ENCODE data around the gene APBA2. TPM values are rescaled to one million over a fixed set of nuclear protein-coding genes. Genes with fewer than 3 reads are reported as not detected.

The APBA2 gene
- total and polyA plus RNA-seq, 10 of the 15 experiments (the other 5 are each of a cell fraction or from before 2014, with no cell fraction given), result 0.06 to 0.26 (median 0.07) TPM; not detected in 7

DNA sequence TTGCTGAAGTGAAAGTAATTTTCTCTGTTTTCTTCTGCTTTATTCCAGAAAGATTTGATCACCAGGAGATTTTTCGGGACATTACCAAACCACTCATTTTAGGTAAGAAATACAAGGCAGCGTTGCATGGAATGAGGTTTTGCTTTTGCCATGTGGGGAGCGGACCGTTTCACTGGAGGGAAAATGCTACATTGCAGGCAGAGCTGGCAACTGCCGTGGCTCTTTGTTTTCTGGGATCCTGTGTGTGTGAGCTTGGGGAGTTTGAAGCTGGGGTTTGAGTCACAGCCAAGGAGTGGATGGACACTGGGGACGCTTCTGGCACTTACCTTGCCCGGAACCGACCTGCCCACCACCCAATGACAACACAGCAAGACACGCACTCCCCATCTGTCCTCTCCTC is 109.9 kb downstream of the APBA2 start:
- CTCF ChIA-PET, result no interaction called here
- POLR2A ChIA-PET, result no interaction called here

More for the DNA sequence above, 109.9 kb downstream of the APBA2 start:
- no peak for ATAC-seq
- intact Hi-C loops (cut with micrococcal nuclease; ENCODE audit: unreplicated experiment) (no loop called here), in situ Hi-C loops (cut with MboI) (no loop called here)
- Histone ChIP-seq H3K9me3 (replicated peaks; ENCODE audit: control insufficient read depth, insufficient read depth, low read length) (no peaks in the 10 kb centered on the region), H4K20me1 (ENCODE audit: control insufficient read depth, insufficient read depth) (no peaks in the 10 kb centered on the region), H3K9ac (ENCODE audit: control insufficient read depth, insufficient read depth, low read length) (no peak overlapping the region), H3K4me2 (ENCODE audit: control insufficient read depth, insufficient read depth) (no peak overlapping the region), H3K79me2 (ENCODE audit: control insufficient read depth, insufficient read depth, low read length) (no peaks in the 10 kb centered on the region), H3K36me3 (ENCODE audit: control insufficient read depth in 2 of 2, insufficient read depth in 2 of 2, low read length in 1 of 2) (no peaks in the 10 kb centered on the region), H3K27me3 (replicated peaks in 1 of 2; ENCODE audit: control insufficient read depth in 2 of 2, insufficient read depth in 2 of 2, low read length in 1 of 2) (no peaks in the 10 kb centered on the region; a peak in 2 of 4 replicates), H2AFZ (ENCODE audit: control insufficient read depth, low read depth, low read length) (no peak overlapping the region), H3K4me1 (ENCODE audit: control insufficient read depth, insufficient read depth, low read length) (no peaks in the 10 kb centered on the region), H3K4me3 (no peak overlapping the region), H3K27ac (ENCODE audit: control insufficient read depth, insufficient read depth) (no peak overlapping the region)
- ChIA-PET SMC1A (ENCODE audit: uncharacterized antibody, unreplicated experiment) (no interaction called here), RAD21 (ENCODE audit: unreplicated experiment) (no interaction called here)
- no peak for DNase-seq (ENCODE audit: low read depth, low spot score)
- no TSS peak for BruUV-seq (replicated peaks)
- FAIRE-seq, result no peak
- 31% methylated on average over 9 of the region's 9 CpGs for WGBS (ENCODE audit: insufficient coverage, insufficient replicate concordance, low lambda C conversion rate, missing lambda C conversion rate)
- TF ChIP-seq TCF7 (IDR thresholded peaks at IDR 0.05; ENCODE audit: borderline replicate concordance), result no peak
- TF ChIP-seq MEF2A (IDR thresholded peaks at IDR 0.05; ENCODE audit: insufficient read depth, low read depth, low read length), result no peak
- TF ChIP-seq RFX5 (IDR thresholded peaks at IDR 0.05; ENCODE audit: low read depth, low read length), result no peak
- TF ChIP-seq, protein P1, sequence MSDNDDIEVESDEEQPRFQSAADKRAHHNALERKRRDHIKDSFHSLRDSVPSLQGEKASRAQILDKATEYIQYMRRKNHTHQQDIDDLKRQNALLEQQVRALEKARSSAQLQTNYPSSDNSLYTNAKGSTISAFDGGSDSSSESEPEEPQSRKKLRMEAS (IDR thresholded peaks at IDR 0.05; ENCODE audit: low read depth, low read length), result no peak
- no peak for TF ChIP-seq MTA3 (IDR thresholded peaks at IDR 0.05; ENCODE audit: borderline replicate concordance, low read length)
- TF ChIP-seq, protein P2, sequence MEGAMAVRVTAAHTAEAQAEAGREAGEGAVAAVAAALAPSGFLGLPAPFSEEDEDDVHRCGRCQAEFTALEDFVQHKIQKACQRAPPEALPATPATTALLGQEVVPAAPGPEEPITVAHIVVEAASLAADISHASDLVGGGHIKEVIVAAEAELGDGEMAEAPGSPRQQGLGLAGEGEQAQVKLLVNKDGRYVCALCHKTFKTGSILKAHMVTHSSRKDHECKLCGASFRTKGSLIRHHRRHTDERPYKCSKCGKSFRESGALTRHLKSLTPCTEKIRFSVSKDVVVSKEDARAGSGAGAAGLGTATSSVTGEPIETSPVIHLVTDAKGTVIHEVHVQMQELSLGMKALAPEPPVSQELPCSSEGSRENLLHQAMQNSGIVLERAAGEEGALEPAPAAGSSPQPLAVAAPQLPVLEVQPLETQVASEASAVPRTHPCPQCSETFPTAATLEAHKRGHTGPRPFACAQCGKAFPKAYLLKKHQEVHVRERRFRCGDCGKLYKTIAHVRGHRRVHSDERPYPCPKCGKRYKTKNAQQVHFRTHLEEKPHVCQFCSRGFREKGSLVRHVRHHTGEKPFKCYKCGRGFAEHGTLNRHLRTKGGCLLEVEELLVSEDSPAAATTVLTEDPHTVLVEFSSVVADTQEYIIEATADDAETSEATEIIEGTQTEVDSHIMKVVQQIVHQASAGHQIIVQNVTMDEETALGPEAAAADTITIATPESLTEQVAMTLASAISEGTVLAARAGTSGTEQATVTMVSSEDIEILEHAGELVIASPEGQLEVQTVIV (IDR thresholded peaks at IDR 0.05; ENCODE audit: borderline replicate concordance, partially characterized antibody), result no peak
- TF ChIP-seq RELA (IDR thresholded peaks at IDR 0.05; ENCODE audit: borderline replicate concordance, partially characterized antibody), result no peak
- TF ChIP-seq BCL11A (IDR thresholded peaks at IDR 0.05; ENCODE audit: low read depth, low read length), result no peak
- no peak for TF ChIP-seq STAT1 (conservative IDR thresholded peaks at IDR 0.05)
- TF ChIP-seq FOXM1 (IDR thresholded peaks at IDR 0.05; ENCODE audit: low read depth, low read length), result no peak
